ENCODE data around the gene ZNRD2. TPM values are rescaled to one million over a fixed set of nuclear protein-coding genes. Genes with fewer than 3 reads are reported as not detected.

Gene ZNRD2
- total RNA-seq, 1 experiment from 2014 or later, result 70.9 TPM

GRCh38 chr11:65569973-65570918, at the start of gene ZNRD2 (continued):
- no peak for TF ChIP-seq ATF6 (CRISPR knock-in tag; IDR thresholded peaks at IDR 0.05)
- no peak for TF ChIP-seq ZNF671 (CRISPR knock-in tag; IDR thresholded peaks at IDR 0.05)
- no peak for TF ChIP-seq ZNF512 (CRISPR knock-in tag; IDR thresholded peaks at IDR 0.05; ENCODE audit: borderline replicate concordance)
- TF ChIP-seq ATF3 (CRISPR knock-in tag; conservative IDR thresholded peaks at IDR 0.05), result no peak
- peak; percentile 85; the same call in 1 of the 2 replicates for TF ChIP-seq FOXP1 (CRISPR knock-in tag; IDR thresholded peaks at IDR 0.05; ENCODE audit: borderline replicate concordance)
- TF ChIP-seq USF1 (CRISPR knock-in tag; IDR thresholded peaks at IDR 0.05), result no peak; the same call in 1 of the 2 replicates
- TF ChIP-seq GABPB1 (CRISPR knock-in tag; IDR thresholded peaks at IDR 0.05), result peak; percentile 92
- peak; percentile 98; the same call in 1 of the 2 replicates for TF ChIP-seq ATF1 (CRISPR knock-in tag; IDR thresholded peaks at IDR 0.05)
- TF ChIP-seq E2F1 (CRISPR knock-in tag; IDR thresholded peaks at IDR 0.05), result no peak
- TF ChIP-seq ARID4B (CRISPR knock-in tag; IDR thresholded peaks at IDR 0.05; ENCODE audit: borderline replicate concordance), result peak; percentile 87; the same call in 1 of the 2 replicates
- TF ChIP-seq JAZF1 (CRISPR knock-in tag; IDR thresholded peaks at IDR 0.05), result no peak
- no peak for TF ChIP-seq FOXJ3 (CRISPR knock-in tag; IDR thresholded peaks at IDR 0.05; ENCODE audit: borderline replicate concordance)
- no peak for TF ChIP-seq ESRRA (CRISPR knock-in tag; IDR thresholded peaks at IDR 0.05; ENCODE audit: borderline replicate concordance)
- no peak for TF ChIP-seq PRRX2 (CRISPR knock-in tag; IDR thresholded peaks at IDR 0.05)
- no peak for TF ChIP-seq NR2C2 (CRISPR knock-in tag; IDR thresholded peaks at IDR 0.05)
- TF ChIP-seq CDX4 (CRISPR knock-in tag; IDR thresholded peaks at IDR 0.05; ENCODE audit: borderline replicate concordance), result no peak
- TF ChIP-seq ZBTB21 (CRISPR knock-in tag; IDR thresholded peaks at IDR 0.05; ENCODE audit: borderline replicate concordance), result no peak; the same call in 1 of the 2 replicates
- TF ChIP-seq NR1H2 (CRISPR knock-in tag; IDR thresholded peaks at IDR 0.05), result no peak
- TF ChIP-seq ERG (CRISPR knock-in tag; IDR thresholded peaks at IDR 0.05), result no peak
- no peak for TF ChIP-seq SOX15 (CRISPR knock-in tag; IDR thresholded peaks at IDR 0.05)
- no peak for TF ChIP-seq MLX (CRISPR knock-in tag; IDR thresholded peaks at IDR 0.05)
- no peak for TF ChIP-seq CBFB (CRISPR knock-in tag; IDR thresholded peaks at IDR 0.05; ENCODE audit: low read depth)
